ENCODE results near the gene IMPG2.

Gene IMPG2

GRCh38 chr3:101179637-101180036, 140.7 kb downstream of the IMPG2 start:
- no peak for DNase-seq

GRCh38 chr3:101177577-101177976, 142.8 kb downstream of the IMPG2 start:
- DNase-seq = no peak
